Activated CD4-positive, alpha-beta T cell treated with anti-CD3 and anti-CD28 coated beads for 24 hours (primary cell): ENCODE measurements around the gene PCSK1.
"Not testable (repeated sequence)": the region's sequence is repeated elsewhere in the genome, so short reads cannot be mapped to it uniquely, and the experiment has no call there.

Source experiments
- DNase-seq, 2 donors: peaks; one replicate each; pipeline ENCODE4 v3.0.0-alpha.2; 2020; ENCODE audit warnings: low read depth in 2 of 2

Gene PCSK1

GRCh38 chr5:96426831-96427230 lies 6.2 kb downstream of the PCSK1 start:
- DNase-seq = no peak

- DNase-seq = no peak
Observed at GRCh38 chr5:96425443-96425842, 7.6 kb downstream of the PCSK1 start.

- no peak for DNase-seq
Observed at GRCh38 chr5:96415897-96416296, 17.2 kb downstream of the PCSK1 start.

GRCh38 chr5:96412868-96413449 lies 20.1 kb downstream of the PCSK1 start:
- DNase-seq = no peak

GRCh38 chr5:96410013-96410412 lies 23.0 kb downstream of the PCSK1 start:
- DNase-seq = no peak

- no peak for DNase-seq
Observed at GRCh38 chr5:96408841-96409538, 24.1 kb downstream of the PCSK1 start.

- no peak for DNase-seq
Observed at GRCh38 chr5:96408210-96408777, 24.8 kb downstream of the PCSK1 start.

- no peak for DNase-seq
Observed at GRCh38 chr5:96407436-96407835, 25.6 kb downstream of the PCSK1 start.

- DNase-seq = no peak
Observed at GRCh38 chr5:96404191-96404867, 28.7 kb downstream of the PCSK1 start.

- DNase-seq = no peak
Observed at GRCh38 chr5:96402500-96402899, 30.5 kb downstream of the PCSK1 start.

GRCh38 chr5:96396878-96397277 lies 36.2 kb downstream of the PCSK1 start:
- DNase-seq = no peak

GRCh38 chr5:96395295-96395694 lies 37.8 kb downstream of the PCSK1 start:
- not testable (repeated sequence) for DNase-seq

- DNase-seq = no peak
Observed at GRCh38 chr5:96391921-96392320, 41.1 kb downstream of the PCSK1 start.

- no peak for DNase-seq
Observed at GRCh38 chr5:96388176-96388575, 44.9 kb downstream of the PCSK1 start.

- no peak for DNase-seq
Observed at GRCh38 chr5:96387616-96388015, 45.4 kb downstream of the PCSK1 start.

GRCh38 chr5:96385538-96385937 lies 47.5 kb downstream of the PCSK1 start:
- DNase-seq = no peak

GRCh38 chr5:96384353-96384752 lies 48.7 kb downstream of the PCSK1 start:
- DNase-seq = no peak

- no peak for DNase-seq
Observed at GRCh38 chr5:96381526-96381925, 51.5 kb downstream of the PCSK1 start.

- DNase-seq = no peak
Observed at GRCh38 chr5:96379896-96380295, 53.2 kb downstream of the PCSK1 start.

GRCh38 chr5:96377597-96377996 lies 55.5 kb downstream of the PCSK1 start:
- DNase-seq = no peak

GRCh38 chr5:96377167-96377566 lies 55.9 kb downstream of the PCSK1 start:
- DNase-seq = no peak

GRCh38 chr5:96374653-96375052 lies 58.4 kb downstream of the PCSK1 start:
- no peak for DNase-seq

GRCh38 chr5:96373381-96373733 lies 59.7 kb downstream of the PCSK1 start:
- DNase-seq = no peak
